CD4-positive, alpha-beta T cell treated with Interferon alpha-2 for 1 hour (primary cell): ENCODE results near the gene GALNT14.

Source experiments
- DNase-seq, 2 donors: peaks; one replicate each; pipeline ENCODE4 v3.0.0-alpha.2; 2020 to 2022

Gene GALNT14

DNA sequence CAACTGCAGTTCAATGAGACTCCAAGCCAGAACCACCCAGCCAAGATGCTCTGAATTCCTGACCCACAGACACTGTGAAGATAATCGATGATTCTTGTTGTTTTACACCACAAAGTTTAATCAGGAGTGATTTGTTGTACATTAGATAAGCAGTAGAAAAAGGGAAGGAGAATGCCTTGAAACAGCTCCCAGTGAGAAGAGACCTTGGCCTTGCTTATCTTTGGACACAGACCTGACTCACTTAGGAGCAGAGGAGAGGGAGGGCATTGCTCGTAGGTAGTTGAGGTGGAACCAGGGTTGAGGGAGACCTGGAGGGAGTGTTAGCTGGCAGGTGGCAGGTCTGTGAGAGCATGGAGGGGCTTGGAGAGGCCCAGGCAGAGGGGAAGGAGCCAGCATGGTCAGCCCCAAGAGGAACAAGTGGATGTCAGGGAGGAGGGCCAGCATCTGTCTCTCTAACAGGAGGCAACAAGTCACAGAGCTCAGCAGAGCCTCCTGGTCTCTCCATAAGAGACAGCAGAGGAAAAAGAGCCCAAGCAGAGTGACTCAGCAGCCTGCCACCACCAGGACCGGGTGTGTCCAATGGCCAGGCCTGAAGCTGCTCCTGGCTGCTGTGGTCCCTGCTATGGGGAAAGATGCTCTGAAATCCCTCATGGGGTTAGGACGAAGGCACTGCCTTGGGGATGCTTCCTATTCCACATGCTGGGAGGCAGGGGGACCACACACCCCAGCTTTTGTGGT, 169.4 kb downstream of the GALNT14 start:
- no peak for DNase-seq

DNA sequence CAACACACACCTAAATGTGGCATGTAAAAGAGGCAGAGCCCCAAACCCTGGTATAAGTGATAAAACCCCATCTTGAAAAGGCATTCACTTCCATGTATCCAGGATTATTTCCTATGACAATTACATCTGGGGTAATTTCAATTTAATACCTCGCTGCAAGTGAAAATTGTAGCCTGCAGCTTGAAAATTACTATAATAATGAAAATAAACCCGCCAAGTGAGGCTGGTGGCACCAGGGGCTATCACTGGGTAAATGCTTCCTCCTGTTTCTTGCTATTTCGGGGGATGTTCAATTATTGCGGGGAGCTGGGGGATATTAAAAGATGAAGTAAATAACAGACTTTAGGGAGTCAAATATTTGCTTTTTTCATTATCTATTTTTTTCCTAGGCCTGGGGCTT, 171.5 kb downstream of the GALNT14 start:
- no peak for DNase-seq

DNA sequence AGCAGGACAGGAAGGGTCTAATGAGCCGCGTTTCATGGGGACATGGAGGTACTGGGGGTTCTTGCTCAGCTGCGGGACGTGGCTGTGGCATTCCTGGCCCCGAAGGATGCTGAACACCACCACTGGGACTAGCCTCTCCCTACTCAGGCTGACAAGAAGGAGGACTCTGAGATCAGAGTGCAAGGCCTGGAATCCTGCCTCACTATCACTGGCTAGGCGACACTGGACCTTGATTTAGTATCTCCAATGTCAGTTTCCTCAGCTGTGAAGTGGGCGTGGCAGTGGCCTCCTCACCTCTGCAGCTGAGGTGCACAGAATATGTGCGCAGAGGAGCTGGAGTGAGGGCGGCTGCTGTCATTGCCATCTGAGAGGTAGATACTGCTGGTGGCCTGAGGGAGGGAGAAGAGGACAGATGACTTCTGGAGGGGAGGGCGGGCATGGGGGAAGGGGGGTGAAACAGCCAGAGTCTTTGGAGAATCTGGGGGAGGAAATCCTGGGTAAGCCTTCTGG, 173.2 kb downstream of the GALNT14 start:
- DNase-seq = no peak

- DNase-seq = no peak
These were observed 173.8 kb downstream of the GALNT14 start for GRCh38 chr2:30964334-30965005.

- no peak for DNase-seq
These were observed 175.1 kb downstream of the GALNT14 start for GRCh38 chr2:30963184-30963583.

DNA sequence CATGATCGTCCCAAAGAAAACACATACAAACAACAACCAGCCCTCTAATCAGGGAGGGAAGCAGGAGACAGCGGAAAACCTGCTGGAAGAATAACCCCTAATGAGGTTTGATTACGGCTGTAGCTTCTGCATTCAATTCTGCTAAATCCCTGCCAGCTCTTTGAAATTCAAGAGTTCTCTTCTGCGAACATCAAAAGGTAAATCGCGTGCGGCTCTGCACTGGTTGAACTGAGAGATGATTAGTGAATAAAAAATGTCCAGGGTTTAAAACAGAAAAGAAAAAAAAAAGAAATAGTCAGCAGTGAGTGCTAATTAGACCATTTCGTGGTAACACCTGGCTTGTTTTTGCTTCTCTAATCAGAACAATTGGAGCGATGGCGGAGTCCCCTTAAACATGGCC, 178.0 kb downstream of the GALNT14 start:
- DNase-seq = no peak

- DNase-seq = no peak
These were observed 178.6 kb downstream of the GALNT14 start for GRCh38 chr2:30959653-30960052.

DNA sequence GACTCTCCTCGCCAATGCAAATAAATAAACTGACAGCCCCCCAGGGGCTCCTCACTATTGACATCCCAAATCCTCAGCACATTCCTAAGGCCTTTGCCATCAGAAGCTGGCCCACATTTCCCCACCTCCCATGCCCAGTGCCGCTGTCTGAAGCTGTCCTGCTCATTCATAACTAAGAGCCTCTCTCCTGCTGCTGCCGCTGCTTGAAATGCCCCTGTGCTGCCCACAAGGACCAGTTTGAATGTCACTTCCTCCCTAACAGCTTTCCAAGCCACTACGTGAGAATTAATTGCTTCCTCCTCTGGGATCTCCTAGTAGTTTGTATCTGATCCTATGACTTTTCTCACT, 179.3 kb downstream of the GALNT14 start:
- no peak for DNase-seq

DNA sequence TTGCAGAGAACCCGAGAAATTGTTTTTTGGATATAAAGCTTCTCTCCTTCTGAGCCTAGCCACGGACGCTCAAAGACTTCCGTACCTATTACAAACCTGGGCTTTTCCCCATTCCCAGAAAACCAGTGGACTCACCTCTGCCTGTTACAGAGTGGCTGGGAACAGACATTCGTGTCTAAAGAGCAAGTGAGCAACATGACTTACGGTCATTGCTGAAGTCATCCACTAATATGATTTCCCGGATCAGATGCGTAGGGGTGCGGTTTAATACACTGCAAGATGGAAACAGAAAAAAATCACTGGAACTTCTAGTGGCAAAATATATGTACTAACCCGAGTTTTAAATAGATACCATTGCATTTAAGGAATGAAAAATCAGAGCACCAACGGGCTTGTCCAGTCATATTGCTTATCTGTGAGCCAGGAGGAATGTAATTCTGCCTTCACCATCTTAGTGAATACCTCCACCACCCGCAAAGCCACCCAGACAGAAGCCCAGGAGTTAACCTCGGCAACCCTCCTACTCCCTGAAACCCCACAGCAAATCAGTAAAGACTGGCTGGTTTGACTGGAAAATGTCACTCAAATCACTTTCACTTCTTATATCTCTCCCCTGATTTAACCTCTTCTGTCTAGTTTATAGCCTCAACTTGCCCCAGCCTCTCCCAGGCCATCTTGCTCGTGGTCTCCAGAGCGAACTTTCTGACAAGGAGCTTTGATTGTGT, 179.9 kb downstream of the GALNT14 start:
- DNase-seq = no peak

GRCh38 chr2:30957591-30957990, 180.6 kb downstream of the GALNT14 start:
- no peak for DNase-seq

- DNase-seq = no peak
These were observed 181.2 kb downstream of the GALNT14 start for GRCh38 chr2:30956995-30957394.

GRCh38 chr2:30955516-30956132, 182.6 kb downstream of the GALNT14 start:
- DNase-seq = no peak

DNA sequence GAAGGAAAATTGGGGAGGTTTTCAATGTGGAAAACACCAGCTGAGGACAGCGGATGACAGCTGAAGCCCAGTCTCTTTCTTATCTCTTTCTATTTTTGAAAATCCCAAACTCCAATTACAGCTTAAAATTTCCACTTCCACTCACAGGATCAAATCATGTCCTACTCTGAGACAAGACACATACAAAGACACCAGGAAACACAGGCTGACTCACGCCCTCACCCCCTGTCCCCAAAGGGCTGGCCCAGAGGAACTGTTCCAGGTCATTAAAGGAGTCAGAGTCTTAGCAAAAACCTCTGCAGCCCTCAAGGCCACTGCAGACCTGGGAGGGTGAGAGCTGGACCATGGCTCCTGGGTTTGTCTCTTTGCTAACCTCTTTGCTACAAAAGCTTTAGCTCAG, 187.9 kb downstream of the GALNT14 start:
- no peak for DNase-seq

DNA sequence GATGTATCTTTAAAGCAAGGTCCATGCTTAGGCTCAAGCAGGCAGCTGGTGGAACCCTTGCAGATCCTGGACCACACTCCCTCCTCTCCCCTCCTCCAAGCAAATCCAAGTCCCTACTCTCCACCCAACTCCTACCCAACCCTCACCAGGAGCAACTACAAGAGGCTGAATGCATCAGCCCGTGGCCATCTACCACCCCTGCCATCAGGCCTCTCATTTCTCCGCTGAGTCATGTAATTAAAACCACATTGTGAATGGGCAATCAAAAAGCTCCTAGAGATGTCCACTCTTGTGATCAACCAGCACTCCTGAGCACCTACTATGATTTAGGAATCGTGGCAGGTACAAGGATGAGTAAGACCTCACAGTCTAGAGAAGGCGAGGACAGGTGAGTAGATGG, 188.8 kb downstream of the GALNT14 start:
- DNase-seq = no peak

DNA sequence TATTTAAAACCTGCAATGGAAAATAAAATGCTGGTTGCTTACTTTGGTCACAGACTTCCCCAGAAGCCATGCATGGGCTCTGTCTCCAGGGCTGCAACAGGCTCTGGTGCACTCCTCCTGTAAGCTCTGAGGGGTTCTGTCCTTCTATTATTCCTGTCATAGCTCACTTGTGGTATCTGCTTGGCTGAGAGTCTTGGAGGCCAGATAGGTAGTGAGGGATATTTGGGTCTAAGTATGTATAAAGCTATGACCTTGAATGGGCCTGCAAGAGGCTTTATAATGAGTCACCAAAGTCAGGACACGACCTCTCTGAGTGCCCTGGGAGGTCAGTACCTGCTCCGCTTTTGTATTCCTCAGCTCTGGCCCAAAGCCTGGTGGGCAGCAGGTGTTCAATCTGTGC, 189.4 kb downstream of the GALNT14 start:
- no peak for DNase-seq

- DNase-seq = no peak
These were observed 190.1 kb downstream of the GALNT14 start for GRCh38 chr2:30948130-30948529.

DNA sequence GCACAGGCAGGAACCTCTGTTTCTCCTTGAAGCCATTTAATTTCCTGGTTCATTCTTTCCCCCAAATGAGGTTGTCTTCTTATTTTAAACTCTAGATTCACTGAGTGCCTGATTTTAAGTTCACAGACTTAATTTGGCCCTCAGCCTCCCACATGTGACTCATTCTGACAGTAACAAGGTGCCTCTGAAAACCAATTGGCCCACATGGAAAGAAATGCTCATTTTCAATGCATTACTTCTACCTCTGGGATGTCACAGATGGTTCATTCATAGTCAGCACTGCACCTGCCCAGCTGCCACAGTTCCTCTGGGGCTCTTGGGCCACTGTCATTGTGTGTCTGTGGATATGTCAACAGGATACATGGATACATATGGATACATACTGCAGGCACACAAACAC, 190.6 kb downstream of the GALNT14 start:
- DNase-seq = no peak

GRCh38 chr2:30942419-30942818, 195.8 kb downstream of the GALNT14 start:
- DNase-seq = no peak

- DNase-seq = no peak
These were observed 197.4 kb downstream of the GALNT14 start for GRCh38 chr2:30940839-30941238.

DNA sequence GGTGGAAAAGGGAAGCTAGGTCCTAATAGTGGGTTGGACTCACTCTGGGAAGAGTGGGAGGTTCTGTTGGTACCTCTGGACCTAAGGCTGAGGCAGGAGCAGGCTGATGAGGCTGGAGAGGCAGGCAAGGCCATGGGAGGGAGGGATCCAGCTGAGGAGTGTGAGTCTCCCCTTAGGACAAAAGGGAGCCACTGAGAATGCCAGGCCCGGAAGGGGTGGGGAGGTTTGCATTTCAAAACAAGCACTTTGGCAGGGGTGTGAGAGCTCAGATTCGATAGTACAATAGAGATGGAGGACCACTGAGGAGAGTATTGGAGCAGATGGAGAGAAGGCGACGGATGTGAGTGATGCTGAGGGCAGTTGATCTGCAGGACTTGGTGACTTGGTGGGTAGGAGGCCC, 198.9 kb downstream of the GALNT14 start:
- no peak for DNase-seq

DNA sequence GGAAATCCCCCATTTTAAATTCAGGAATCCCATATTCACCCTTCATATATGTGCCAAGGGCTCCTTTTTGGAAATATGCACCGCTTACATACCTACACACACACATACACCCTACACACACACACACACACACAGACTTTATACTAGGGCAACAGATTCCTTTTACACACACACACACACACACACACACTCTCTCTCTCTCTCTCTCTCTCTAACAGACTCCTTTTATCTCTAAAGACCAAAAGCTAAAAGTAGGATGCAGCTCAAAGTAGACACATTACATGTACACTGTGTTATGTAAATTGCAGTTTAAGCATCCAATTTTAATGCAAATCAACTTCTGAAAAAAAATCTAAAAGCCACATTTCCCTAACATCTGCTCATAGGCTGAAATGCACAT, 200.0 kb downstream of the GALNT14 start:
- no peak for DNase-seq

DNA sequence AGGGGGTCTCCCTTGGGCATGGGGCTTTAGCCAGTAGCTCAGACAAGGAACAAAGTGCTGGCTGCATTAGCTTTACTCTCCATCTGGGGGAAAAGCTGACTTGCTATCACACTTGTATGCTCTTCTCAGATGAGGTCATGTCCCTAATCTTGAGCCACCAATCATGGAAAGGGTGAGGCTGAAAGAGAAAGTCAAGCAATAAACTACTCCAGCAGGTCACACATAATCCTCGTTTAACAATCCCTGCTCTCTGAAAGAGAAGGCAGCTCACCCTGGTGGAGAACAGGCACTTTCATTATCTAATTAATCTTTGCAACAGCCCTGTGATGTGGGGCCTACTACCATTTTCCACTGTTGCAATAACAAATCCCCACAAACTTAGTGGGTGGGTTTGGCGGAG, 201.3 kb downstream of the GALNT14 start:
- no peak for DNase-seq

GRCh38 chr2:30935795-30936194, 202.4 kb downstream of the GALNT14 start:
- DNase-seq = no peak

DNA sequence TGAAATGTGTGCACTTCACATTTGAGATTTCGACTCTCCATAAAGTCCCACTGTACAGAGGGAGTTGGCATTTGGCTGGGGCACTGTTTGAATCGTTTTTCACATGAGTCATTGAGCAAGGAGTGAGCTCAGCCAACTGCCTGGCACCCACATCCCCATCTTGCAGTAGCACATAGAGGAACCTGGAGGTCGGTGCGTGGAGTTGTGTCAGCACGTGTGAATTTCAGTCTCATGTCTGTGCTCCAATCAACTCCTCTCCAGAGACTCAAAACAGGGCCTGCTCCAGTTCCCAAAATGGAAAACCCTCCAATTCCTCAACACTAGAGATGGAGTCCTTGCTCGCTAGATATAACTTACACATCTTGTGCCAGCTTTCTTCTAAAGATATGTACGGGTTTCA, 204.2 kb downstream of the GALNT14 start:
- DNase-seq = no peak
